Lower lobe of right lung (tissue), 2 donors: Measurements from ENCODE around the gene CXXC4. TPM values are rescaled to one million over a fixed set of nuclear protein-coding genes. Genes with fewer than 3 reads are reported as not detected.

Experiments
- ATAC-seq, 2 donors: fragments of 200-7000 bp; cut with Tn5 transposase; one replicate each; pipeline ENCODE4 v1.9.1; 2020 to 2022; ENCODE audit warnings: mild to moderate bottlenecking in 2 of 2, moderate library complexity in 2 of 2
- DNase-seq: peaks from one replicate; pipeline ENCODE4 v3.0.0-alpha.2; 2020
- H3K27ac ChIP-seq: fragments of 200-600 bp; one replicate; pipeline ENCODE4 v1.8.0; 2022
- H3K27me3 ChIP-seq: fragments of 200-600 bp; one replicate; pipeline ENCODE4 v1.8.0; 2022; ENCODE audit warnings: low read depth
- H3K36me3 ChIP-seq: fragments of 200-600 bp; one replicate; pipeline ENCODE4 v1.8.0; 2022; ENCODE audit warnings: mild to moderate bottlenecking
- H3K4me1 ChIP-seq: fragments of 200-600 bp; one replicate; pipeline ENCODE4 v1.8.0; 2022
- H3K4me3 ChIP-seq: fragments of 200-600 bp; one replicate; pipeline ENCODE4 v1.8.0; 2022; ENCODE audit warnings: mild to moderate bottlenecking
- H3K9me3 ChIP-seq: fragments of 200-600 bp; one replicate; pipeline ENCODE4 v1.8.0; 2022
- CTCF ChIP-seq: fragments of 200-600 bp; IDR thresholded peaks from one replicate; pipeline ENCODE4 v1.8.0; 2022; ENCODE audit warnings: antibody characterized with exemption, mild to moderate bottlenecking
- intact Hi-C: fragments of 100-400 bp; cut with DNase I; formaldehyde crosslinking; loops from one replicate; pipeline ENCODE4 v1.11.0; 2022
- long read RNA-seq: library from polyadenylated mRNA; unstranded; transcript quantifications from one replicate; pipeline ENCODE4 v2.0.0, GENCODE V29; 2021
- total RNA-seq: library from RNA; stranded (reverse); fragmentation: NEBNext Ultra II Directional; extraction: Animal tissue kit (Norgen Biotek cat#: 25700); gene quantifications from one replicate; pipeline ENCODE4 v1.2.1, GENCODE V29; 2021
- donor health status: DM: no; HTN: yes; CAD: no; lungs with severe emphysema.

Gene CXXC4
- 1.9 TPM for total RNA-seq
- long read RNA-seq, partial matches to known transcripts: 1 of 2 reads
- long read RNA-seq, other reads (novel, unspliced or antisense): 1 of 2 reads

- peaks cover 20% of the 10 kb centered on the region for H3K27me3 ChIP-seq
- H3K4me3 ChIP-seq: peak within 1 kb of the TSS; percentile 51
- intact Hi-C loops: no loop called here
- no peaks in the 10 kb centered on the region for H3K36me3 ChIP-seq
- peak within 1 kb of the TSS; percentile 58 for H3K27ac ChIP-seq
- peak; percentile 69 for DNase-seq
- ATAC-seq: peak; percentile 75 to 77
- no peak for TF ChIP-seq CTCF
- H3K4me1 ChIP-seq: peaks cover 9% of the 10 kb centered on the region
- H3K9me3 ChIP-seq: no peaks in the 10 kb centered on the region
Measured at GRCh38 chr4:104494822-104495559, at the start of gene CXXC4. Gene CXXC4, minus strand, starts transcription at chr4:104494894. Its CDS starts 3,092 bp downstream, at chr4:104491802.

DNA sequence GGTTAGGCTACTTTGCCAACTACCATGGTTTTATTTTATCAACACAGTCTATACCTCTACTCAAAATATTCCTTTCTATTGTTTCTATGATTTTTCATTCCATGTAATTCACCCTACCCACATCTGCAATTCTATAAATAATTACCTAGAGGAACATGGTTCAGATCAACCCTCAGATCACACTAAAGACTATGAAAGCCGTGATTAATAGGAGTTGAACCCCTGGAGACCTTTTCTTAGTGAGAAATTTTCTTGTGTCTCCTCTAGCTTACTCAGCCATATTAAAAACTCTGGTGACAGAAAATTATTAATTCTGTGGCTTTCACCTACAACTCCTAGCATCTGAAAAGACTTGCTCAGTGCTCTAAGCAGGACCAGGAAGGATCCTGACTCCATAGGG, 38.5 kb upstream of the CXXC4 start:
- no peak overlapping the region for H3K4me3 ChIP-seq
- TF ChIP-seq CTCF: no peak
- no peaks in the 10 kb centered on the region for H3K9me3 ChIP-seq
- ATAC-seq (no peak), DNase-seq (no peak)
- intact Hi-C loops: no loop called here
- H3K36me3 ChIP-seq: no peaks in the 10 kb centered on the region
- H3K27ac ChIP-seq: no peak overlapping the region
- no peaks in the 10 kb centered on the region for H3K4me1 ChIP-seq
- no peaks in the 10 kb centered on the region for H3K27me3 ChIP-seq

DNA sequence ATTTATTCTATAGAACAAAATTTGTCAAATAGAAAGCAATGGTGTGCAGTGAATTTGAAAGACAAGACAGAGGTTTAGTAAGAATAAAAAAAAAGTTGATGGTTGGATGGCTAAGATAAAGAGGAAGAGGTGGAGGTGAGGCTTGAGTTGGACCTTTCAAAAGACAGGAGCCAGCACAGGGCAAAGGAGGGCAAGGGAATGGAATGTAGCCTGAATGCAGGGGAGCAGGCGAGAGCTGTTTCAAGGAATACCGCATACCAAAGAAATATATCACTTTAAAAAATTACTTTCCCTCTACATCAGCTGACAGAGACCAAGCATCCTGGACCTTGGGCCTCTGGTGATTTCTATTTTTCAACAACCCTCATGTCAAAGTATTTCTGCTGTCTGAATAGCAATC, 38.0 kb upstream of the CXXC4 start:
- no peaks in the 10 kb centered on the region for H3K27me3 ChIP-seq
- no peak overlapping the region for H3K27ac ChIP-seq
- no peaks in the 10 kb centered on the region for H3K9me3 ChIP-seq
- ATAC-seq (no peak), DNase-seq (no peak)
- no peaks in the 10 kb centered on the region for H3K4me1 ChIP-seq
- no peak overlapping the region for H3K4me3 ChIP-seq
- intact Hi-C loops: no loop called here
- no peak for TF ChIP-seq CTCF
- H3K36me3 ChIP-seq: no peaks in the 10 kb centered on the region

DNA sequence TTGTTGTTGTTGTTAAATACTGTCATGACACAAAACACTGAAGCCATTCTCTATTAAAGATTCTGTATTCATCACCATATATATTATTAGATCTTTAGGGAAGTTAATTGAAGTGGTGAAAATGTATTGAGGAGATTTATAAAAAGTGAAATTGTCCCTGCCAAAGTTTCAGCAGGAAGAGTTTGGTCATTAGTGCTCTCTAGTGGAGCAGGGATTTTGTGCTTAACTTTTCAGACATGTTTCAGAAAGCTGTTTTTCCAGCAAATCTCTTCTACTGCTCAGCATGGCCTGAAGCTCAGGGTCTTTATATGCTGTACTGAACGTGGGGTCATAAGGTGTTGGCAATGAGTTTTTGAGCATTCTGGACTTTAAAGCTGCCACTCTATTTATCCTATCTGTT, 36.7 kb upstream of the CXXC4 start:
- Histone ChIP-seq H3K4me3 (no peak overlapping the region), H3K4me1 (no peaks in the 10 kb centered on the region), H3K36me3 (no peaks in the 10 kb centered on the region), H3K9me3 (no peaks in the 10 kb centered on the region), H3K27me3 (no peaks in the 10 kb centered on the region), H3K27ac (no peak overlapping the region)
- no peak for ATAC-seq
- TF ChIP-seq CTCF: no peak
- intact Hi-C loops: no loop called here
- DNase-seq: no peak

DNA sequence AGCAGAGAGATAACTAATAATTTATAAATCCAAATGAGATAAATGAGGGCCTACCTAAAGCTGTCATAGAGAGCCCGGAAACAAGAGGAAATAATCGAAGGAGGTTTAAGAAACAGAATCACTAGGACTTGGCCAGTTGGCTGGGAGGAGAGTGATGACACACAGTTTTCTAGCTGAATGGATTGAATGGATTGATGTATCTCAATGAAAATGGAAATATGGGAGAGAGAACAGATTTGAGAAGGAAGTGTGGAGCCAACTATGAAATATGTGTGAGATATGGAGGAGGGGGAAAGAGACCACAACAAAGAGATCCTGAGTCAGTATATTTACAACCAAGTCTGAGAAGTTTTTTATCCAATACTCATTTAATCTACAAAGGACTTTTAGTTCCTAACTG, 35.7 kb upstream of the CXXC4 start:
- no peak for TF ChIP-seq CTCF
- no peaks in the 10 kb centered on the region for H3K27me3 ChIP-seq
- no peaks in the 10 kb centered on the region for H3K4me1 ChIP-seq
- H3K36me3 ChIP-seq: no peaks in the 10 kb centered on the region
- no peak for DNase-seq
- no peak overlapping the region for H3K4me3 ChIP-seq
- no peaks in the 10 kb centered on the region for H3K9me3 ChIP-seq
- no peak overlapping the region for H3K27ac ChIP-seq
- ATAC-seq: no peak
- intact Hi-C loops: no loop called here
